ENCODE results near the gene H2BW2. TPM values are rescaled to one million over a fixed set of nuclear protein-coding genes. Genes with fewer than 3 reads are reported as not detected.
"Not testable (repeated sequence)": the region's sequence is repeated elsewhere in the genome, so short reads cannot be mapped to it uniquely, and the experiment has no call there.

H2BW2 gene
- total RNA-seq: not detected
- long read RNA-seq: 0 reads

- DNase-seq (no peak), ATAC-seq (no peak)
- intact Hi-C loops (cut with DNase I, micrococcal nuclease): no loop called here
Measured at GRCh38 chrX:104039689-104040505, at the start of gene H2BW2. Gene H2BW2 (plus strand): TSS chrX:104039956. CDS start chrX:104039995, 39 bp downstream.

DNA sequence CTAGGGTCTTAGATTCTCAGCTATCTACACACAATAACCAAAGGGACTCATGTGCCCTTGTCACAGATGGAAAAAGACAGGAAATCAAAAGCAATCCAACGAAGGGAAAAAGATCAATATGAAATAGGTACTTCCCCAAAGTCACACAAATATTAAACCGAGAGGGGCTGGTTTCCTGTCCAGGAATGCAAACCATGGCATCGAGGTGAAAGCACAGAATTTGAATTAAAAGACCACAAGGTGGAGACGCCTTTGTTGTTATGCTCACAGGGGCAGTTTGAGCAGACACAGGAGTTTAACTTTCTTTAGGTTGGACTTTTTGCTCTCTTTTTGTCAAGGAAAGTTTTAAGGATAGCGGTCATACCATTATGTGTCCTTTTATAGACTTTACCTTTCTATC is 40.5 kb upstream of the H2BW2 start:
- ATAC-seq (no peak), DNase-seq (no peak)
- intact Hi-C loops (cut with DNase I, micrococcal nuclease): no loop called here

DNA sequence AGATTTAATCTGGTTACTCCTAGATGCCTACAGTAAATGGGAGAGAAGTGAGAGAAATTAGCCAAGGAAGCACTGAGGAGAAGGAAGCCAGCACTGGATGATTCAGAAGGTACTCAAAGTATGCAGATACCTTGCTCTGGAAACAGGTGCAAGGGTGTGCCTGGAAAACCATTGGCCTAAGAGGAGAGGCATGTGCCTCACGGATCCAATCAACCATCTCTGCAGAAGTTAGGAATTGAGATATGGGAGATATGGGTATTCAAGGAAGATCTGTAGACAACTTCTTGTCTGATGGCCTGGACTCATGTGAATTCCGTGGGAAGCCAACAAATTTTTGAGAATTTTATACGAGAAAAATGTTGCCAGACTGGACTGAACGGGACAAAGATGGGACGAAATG is 30.9 kb upstream of the H2BW2 start:
- DNase-seq (no peak), ATAC-seq (no peak)
- intact Hi-C loops (cut with DNase I, micrococcal nuclease): no loop called here

DNA sequence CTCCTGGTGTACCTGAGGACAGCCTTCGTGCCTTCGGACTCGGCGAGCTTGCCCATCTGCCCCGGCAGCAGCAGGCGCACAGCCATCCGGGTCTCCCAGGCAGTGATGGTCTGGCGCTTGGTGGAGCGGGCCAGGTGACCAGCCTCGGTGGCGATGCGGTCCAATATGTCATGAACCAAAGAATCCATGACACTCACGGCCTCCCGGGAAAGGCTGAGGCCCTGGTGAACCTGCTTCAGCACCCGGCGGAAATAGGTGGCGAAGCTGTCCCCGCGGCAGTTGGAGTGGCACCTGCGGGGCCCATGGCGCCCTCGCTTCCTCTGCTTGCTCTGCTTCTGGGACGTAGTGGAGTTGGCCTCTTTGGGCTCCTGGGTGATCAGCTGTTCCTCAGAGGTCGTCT is 26.6 kb upstream of the H2BW2 start:
- intact Hi-C loops (cut with DNase I, micrococcal nuclease): no loop called here
- DNase-seq: no peak
- no peak for ATAC-seq

- intact Hi-C loops (cut with DNase I, micrococcal nuclease): no loop called here
- DNase-seq (no peak), ATAC-seq (no peak)
Measured at GRCh38 chrX:104013606-104014005, 26.1 kb upstream of the H2BW2 start, which contains the start of gene H2BW1. Gene H2BW1 (minus strand): TSS chrX:104013708. CDS start chrX:104013576, 132 bp downstream.

- intact Hi-C loops (cut with DNase I, micrococcal nuclease); ATAC-seq; DNase-seq: not testable (repeated sequence)
Measured at GRCh38 chrX:104015576-104015975, 24.2 kb upstream of the H2BW2 start.

- intact Hi-C loops (cut with DNase I, micrococcal nuclease): no loop called here
- ATAC-seq (no peak), DNase-seq (no peak)
Measured at GRCh38 chrX:104018126-104018525, 21.6 kb upstream of the H2BW2 start.

DNA sequence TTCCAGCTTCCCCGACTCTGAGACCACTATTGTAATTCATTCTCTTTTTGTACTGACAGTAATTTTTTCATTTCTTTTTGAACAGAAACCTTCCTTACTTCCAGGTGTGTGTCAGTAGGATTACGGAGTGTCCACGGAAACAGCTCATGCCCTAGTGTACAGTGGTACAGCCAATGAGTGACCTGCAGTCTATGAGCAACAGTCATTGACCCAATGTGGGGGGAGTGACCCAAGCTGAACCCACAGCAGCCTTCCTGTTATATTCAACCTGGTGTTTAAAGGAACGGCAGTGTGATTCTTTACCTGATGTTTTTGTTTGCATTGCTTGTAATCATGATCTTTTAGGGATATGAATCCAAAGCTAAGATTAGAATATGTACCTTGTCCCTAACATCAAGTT is 1.2 kb downstream of the H2BW2 start:
- DNase-seq: no peak
- no peak for ATAC-seq
- intact Hi-C loops (cut with DNase I, micrococcal nuclease): no loop called here

- no peak for ATAC-seq
- intact Hi-C loops (cut with DNase I, micrococcal nuclease): no loop called here
- DNase-seq: no peak
Measured at GRCh38 chrX:104045642-104046041, 5.9 kb downstream of the H2BW2 start.

DNA sequence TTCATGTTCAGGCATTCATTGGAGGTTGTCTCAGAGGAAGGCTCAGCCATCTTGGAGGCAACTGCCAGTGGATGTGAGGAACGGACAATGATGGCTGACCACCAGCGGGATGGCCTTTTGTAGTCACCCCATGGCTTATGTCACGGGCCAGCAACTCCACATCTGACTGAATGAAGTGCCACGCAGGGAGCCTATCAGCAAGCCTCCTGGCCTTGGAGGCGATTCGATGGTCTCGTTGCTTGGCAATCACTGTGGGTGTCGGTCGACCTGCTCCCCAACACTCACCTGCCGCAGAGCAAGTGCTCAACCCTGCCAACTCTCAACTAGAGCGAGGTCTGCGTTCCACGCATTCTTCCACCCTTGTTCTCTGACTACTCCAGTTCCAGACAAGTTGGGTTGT is 7.4 kb downstream of the H2BW2 start:
- intact Hi-C loops (cut with DNase I, micrococcal nuclease): no loop called here

DNA sequence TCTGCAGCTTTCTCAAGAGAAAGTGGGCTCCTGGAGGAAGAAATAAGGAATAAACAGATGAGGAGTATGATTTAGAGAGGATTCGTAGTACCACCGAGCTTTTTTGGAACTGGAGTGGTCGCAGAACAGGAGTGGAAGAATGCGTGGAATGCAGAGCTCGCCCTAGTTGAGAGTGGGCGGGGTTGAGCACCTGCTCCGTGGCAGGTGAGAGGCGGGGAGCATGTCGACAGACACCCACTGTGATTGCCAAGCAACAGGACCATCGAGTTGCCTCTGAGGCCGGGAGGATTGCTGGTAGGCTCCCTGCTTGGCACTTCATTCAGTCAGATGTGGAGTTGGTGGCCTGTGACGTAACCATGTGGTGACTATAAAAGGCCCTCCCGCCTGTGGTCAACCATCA is 15.2 kb downstream of the H2BW2 start:
- ATAC-seq; intact Hi-C loops (cut with DNase I, micrococcal nuclease); DNase-seq: not testable (repeated sequence)

More for the DNA sequence above, 7.4 kb downstream of the H2BW2 start:
- ATAC-seq (no peak), DNase-seq (no peak)

DNA sequence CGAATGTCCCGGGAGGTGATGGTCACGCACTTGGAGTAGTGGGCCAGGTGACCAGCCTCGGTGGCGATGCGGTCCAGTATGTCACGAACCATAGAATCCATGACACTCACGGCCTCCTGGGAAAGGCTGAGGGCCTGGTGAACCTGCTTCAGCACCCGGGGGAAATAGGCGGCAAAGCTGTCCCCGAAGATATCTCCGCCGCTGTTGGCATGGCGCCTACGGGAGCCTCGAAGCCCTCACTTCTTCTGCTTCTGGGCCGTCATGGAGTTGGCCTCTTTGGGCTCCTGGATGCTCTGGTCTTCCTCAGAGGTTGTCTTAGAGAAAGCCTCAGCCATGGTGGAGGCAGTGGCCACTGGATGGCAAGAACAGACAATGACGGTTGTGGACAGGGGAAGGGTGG is 22.9 kb downstream of the H2BW2 start:
- DNase-seq; intact Hi-C loops (cut with DNase I, micrococcal nuclease); ATAC-seq: not testable (repeated sequence)

DNA sequence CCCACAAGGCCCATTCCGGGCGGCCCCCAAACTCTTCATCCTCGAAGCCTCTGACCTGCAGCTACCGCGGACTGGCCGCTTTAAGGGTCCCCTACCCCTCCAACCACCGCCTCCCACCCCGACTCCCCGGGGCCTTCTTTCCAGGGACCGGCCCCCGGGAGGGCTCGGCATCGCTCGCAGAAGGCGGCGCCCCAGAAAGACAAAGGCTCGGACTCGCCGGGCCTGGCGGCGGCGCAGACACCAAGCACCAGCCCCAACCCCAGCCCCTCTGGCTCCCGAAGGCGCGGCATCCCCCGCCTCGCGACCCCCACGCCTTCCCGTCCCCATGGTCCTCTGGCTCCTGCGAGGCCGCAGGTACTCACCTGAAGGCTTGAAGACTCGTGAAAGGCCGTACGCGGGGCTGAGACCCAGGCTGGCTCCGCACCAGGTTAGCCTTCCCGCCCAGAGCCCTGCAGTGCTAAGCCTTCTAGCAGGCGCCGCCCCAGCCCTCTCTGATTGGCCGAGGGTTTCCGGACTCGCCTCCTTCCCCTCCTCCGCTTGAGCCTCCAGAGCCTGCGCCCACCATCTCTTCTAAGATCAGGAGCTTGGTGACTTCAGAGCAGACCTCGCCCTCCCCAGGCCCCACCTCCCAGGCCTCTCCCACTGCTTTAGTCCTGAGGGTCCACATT is 36.2 kb downstream of the H2BW2 start, which contains the start of gene TMSB15C:
Gene TMSB15C, minus strand, starts transcription at position 459 of the 668 bp plus-strand sequence.
- peak; percentile 88 for ATAC-seq
- DNase-seq; intact Hi-C loops (cut with DNase I, micrococcal nuclease): not testable (repeated sequence)

DNA sequence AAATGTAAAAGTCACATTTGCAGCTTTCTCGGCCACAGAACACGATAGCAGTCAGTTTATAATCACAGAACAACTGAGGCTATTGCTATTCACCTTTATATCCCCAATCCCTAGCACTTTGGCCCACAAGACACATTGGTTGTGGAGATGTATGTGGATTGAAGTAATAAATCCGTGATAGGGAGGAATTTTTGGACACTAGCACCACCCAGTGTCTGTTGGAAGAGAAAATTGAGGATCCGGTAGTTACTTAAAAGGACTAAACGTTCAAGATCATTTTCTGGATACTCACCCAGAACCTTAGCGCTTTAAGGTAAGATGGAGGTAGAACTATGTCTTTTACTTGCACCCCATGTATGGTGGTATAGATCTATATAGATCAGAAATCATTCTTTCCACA is 38.1 kb downstream of the H2BW2 start:
- ATAC-seq; DNase-seq; intact Hi-C loops (cut with DNase I, micrococcal nuclease): not testable (repeated sequence)

DNA sequence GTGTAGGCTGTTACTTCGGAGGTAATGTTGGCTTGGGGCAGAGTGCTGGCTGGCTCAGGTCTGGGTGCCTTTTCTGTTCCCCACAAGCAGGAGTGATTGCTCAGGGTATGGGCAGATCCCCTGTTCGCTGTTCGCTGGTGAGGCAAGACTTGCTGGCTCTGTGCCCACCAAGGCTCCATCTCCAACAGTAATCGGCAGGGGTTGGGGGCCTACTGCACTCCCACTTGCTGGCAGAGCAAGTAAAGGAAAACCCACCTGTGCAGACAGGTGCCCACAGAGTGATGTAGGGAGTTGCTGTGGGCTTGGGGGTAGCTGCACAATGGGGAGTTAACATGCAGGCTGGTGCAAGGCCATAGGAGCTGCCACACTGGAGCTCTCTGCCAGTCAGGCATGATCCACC is 44.3 kb downstream of the H2BW2 start:
- intact Hi-C loops (cut with DNase I, micrococcal nuclease): no loop called here
- no peak for ATAC-seq
- DNase-seq: no peak

DNA sequence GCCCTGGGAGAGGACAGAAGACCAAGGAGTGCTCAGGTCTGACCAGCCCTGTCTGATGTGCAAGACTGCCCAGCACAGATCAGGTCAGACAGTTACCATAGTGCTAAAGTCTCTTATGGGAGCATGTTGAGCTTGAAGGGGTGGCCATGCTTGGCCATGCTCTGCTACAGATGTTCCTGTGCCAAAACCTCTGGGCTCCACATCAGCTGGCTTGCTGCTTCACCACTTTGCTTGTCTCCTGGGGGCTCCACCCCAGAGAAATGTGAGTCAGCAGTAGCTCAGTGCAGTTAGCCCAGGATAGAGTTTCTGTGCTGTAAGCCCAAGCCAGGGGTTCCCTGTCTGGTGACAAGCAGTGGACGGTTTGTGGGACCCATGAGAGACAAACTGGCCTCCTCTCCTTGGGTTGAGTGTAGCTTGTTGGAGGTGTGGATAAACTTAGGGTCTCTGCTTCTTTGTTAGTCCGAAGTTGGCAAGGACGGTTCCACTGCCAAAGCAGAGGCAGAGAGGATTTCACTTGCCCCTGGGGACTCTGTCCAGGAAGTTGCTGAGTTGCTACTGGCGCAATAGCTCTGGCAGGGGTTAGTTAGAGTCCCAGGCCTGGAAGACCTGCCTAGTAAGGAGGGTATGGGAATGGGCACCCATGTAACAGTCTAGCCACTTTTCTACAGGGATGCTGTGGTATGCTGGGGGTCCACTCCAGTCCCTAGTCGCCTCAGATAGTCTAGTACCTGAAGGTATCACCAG is 45.0 kb downstream of the H2BW2 start:
- no peak for DNase-seq
- intact Hi-C loops (cut with DNase I, micrococcal nuclease): no loop called here
- ATAC-seq: no peak

- intact Hi-C loops (cut with DNase I, micrococcal nuclease): no loop called here
- ATAC-seq (no peak), DNase-seq (no peak)
Measured at GRCh38 chrX:104085477-104085876, 45.7 kb downstream of the H2BW2 start.

GRCh38 chrX:104085919-104086318 is 46.2 kb downstream of the H2BW2 start:
- no peak for DNase-seq
- intact Hi-C loops (cut with DNase I, micrococcal nuclease): no loop called here
- no peak for ATAC-seq

Data from left colon (tissue), 2 donors.